Tibial nerve (tissue), 4 donors: ENCODE data around the gene PTPRE. TPM values are rescaled to one million over a fixed set of nuclear protein-coding genes. Genes with fewer than 3 reads are reported as not detected.

ENCODE experiments used
- DNase-seq, 2 donors: peaks; one replicate each; pipeline ENCODE4 v3.0.0-alpha.2; 2019; ENCODE audit warnings: low spot score in 2 of 2
- H3K27ac ChIP-seq, 4 donors: fragments of 200-600 bp; sonication (generic) in 3 of 4; one replicate each; pipeline ENCODE4 v1.5.1; 2017 to 2019; ENCODE audit warnings: mild to moderate bottlenecking in 1 of 4
- H3K27me3 ChIP-seq, 2 donors: fragments of 200-600 bp; sonication (generic) in 1 of 2; one replicate each; pipeline versions ENCODE4 v1.5.1 to v1.6.0; 2017 to 2019
- H3K36me3 ChIP-seq, 3 donors: fragments of 200-600 bp; sonication (generic); one replicate each; pipeline ENCODE4 v1.5.1; 2018 to 2019
- H3K4me1 ChIP-seq, 4 donors: fragments of 200-600 bp; sonication (generic) in 3 of 4; one replicate each; pipeline ENCODE4 v1.5.1; 2017 to 2019
- H3K4me3 ChIP-seq, 4 donors: fragments of 200-600 bp; sonication (generic) in 3 of 4; one replicate each; pipeline ENCODE4 v1.5.1; 2017 to 2019; ENCODE audit warnings: mild to moderate bottlenecking in 1 of 4, moderate library complexity in 1 of 4
- H3K9me3 ChIP-seq, 4 donors: fragments of 200-600 bp; sonication (generic) in 3 of 4; one replicate each; pipeline ENCODE4 v1.5.1; 2017 to 2019
- EP300 ChIP-seq, 2 donors: sonication (generic); formaldehyde crosslinking; IDR thresholded peaks; one replicate each; pipeline ENCODE4 v1.6.1; 2017; ENCODE audit warnings: antibody characterized with exemption in 2 of 2, mild to moderate bottlenecking in 1 of 2
- POLR2A ChIP-seq, 2 donors: fragments of 450-650 bp; IDR thresholded peaks; one replicate each; pipeline ENCODE4 v1.6.1; 2017; ENCODE audit warnings: antibody characterized with exemption in 2 of 2, mild to moderate bottlenecking in 2 of 2, moderate library complexity in 2 of 2
- WGBS, 2 donors: methylation state at CpG; one replicate each; pipeline ENCODE4 v1.1.5; 2018; 5-methylcytosine and 5-hydroxymethylcytosine counted together
- total RNA-seq, 4 donors: library from RNA; depleted of rRNA; stranded (reverse); fragments of >200 nt; gene quantifications; one replicate each; pipeline ENCODE4 v1.1.0, GENCODE V29; 2016
- TF ChIP-seq, protein P1 (sequence below), 5 experiments: fragments of 200-600 bp in 3 of 5; fragments of 450-650 bp in 2 of 5; sonication (generic) in 3 of 5; IDR thresholded peaks; one replicate each; pipeline ENCODE4 v1.5.1; 2016 to 2019; ENCODE audit warnings: antibody characterized with exemption in 5 of 5, mild to moderate bottlenecking in 3 of 5, moderate library complexity in 2 of 5

PTPRE gene
- total RNA-seq, 4 donors from 2014 or later: 19.0 to 38.1 (median 25.8) TPM

DNA sequence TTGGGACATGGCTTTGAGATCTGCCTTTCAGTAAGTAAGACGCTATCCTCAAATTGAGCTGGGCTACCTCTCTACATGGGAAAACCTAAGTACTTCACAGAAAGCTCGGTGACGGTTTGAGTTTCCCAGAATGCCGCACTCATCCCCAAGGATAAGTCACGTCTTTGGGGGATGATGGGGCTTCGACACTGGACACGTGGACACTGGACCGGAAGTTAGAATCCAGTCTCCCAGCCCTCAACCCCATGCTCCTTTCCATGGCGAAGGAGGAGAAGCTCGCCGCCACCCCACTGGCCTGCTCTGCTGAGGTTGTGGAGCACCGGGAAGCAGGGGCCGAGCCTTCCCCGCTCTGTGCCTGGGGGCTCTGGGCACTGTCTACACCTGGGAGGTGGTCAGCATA lies 27.5 kb downstream of the PTPRE start:
- DNase-seq: no peak
- 97 to 98% methylated on average over 13 to 14 of the region's 14 CpGs for WGBS, 2 donors

GRCh38 chr10:127935071-127935561 lies 28.2 kb downstream of the PTPRE start:
- H3K27ac ChIP-seq: peak overlapping the region in 2 of 4 donors; percentile 1 to 47
- TF ChIP-seq POLR2A (IDR thresholded peaks at IDR 0.05) (no peak), EP300 (IDR thresholded peaks at IDR 0.05) (no peak)
- TF ChIP-seq, protein P1, sequence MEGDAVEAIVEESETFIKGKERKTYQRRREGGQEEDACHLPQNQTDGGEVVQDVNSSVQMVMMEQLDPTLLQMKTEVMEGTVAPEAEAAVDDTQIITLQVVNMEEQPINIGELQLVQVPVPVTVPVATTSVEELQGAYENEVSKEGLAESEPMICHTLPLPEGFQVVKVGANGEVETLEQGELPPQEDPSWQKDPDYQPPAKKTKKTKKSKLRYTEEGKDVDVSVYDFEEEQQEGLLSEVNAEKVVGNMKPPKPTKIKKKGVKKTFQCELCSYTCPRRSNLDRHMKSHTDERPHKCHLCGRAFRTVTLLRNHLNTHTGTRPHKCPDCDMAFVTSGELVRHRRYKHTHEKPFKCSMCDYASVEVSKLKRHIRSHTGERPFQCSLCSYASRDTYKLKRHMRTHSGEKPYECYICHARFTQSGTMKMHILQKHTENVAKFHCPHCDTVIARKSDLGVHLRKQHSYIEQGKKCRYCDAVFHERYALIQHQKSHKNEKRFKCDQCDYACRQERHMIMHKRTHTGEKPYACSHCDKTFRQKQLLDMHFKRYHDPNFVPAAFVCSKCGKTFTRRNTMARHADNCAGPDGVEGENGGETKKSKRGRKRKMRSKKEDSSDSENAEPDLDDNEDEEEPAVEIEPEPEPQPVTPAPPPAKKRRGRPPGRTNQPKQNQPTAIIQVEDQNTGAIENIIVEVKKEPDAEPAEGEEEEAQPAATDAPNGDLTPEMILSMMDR (IDR thresholded peaks at IDR 0.05): no peak
- H3K4me1 ChIP-seq: peaks cover 0 to 27% (median 0%) of the 10 kb centered on the region in 4 donors
- no peak overlapping the region for H3K4me3 ChIP-seq
- H3K27me3 ChIP-seq: no peaks in the 10 kb centered on the region
- WGBS, 2 donors: 52 to 75% methylated on average over 16 of the region's 16 CpGs
- peaks cover 0 to 10% (median 0%) of the 10 kb centered on the region in 3 donors for H3K36me3 ChIP-seq
- no peak for DNase-seq
- H3K9me3 ChIP-seq: peaks cover 0 to 6% (median 0%) of the 10 kb centered on the region in 4 donors

More for the DNA sequence above, 27.5 kb downstream of the PTPRE start:
- TF ChIP-seq EP300 (IDR thresholded peaks at IDR 0.05): no peak
- TF ChIP-seq, protein P1 (IDR thresholded peaks at IDR 0.05): no peak
- Histone ChIP-seq H3K9me3 (peaks cover 0 to 6% (median 0%) of the 10 kb centered on the region in 4 donors), H3K4me3 (no peak overlapping the region), H3K27me3 (no peaks in the 10 kb centered on the region), H3K36me3 (peaks cover 0 to 10% (median 0%) of the 10 kb centered on the region in 3 donors), H3K4me1 (peaks cover 0 to 21% (median 0%) of the 10 kb centered on the region in 4 donors), H3K27ac (peak overlapping the region in 2 of 4 donors; percentile 1 to 41)

DNA sequence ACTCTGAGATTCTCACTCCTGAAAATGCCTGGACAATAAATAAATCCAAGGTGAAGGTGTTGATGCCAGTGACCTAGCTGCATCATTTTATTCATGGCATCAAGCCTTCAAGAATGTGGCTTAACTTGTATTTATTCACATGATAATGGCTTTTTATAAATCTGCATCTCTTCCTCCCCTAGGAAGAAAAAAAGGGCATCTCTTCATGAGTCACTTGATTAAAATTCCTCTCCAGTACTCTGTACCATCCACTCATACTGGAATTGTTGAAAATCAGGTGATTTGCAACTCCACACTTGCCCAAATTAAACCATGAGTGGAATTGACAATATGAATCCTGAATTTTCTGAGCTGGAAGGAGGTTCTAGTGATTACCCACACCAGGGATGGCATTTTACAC lies 30.2 kb downstream of the PTPRE start:
- no peak for TF ChIP-seq POLR2A (IDR thresholded peaks at IDR 0.05)
- TF ChIP-seq, protein P1 (IDR thresholded peaks at IDR 0.05): no peak
- no peak for TF ChIP-seq EP300 (IDR thresholded peaks at IDR 0.05)
- Histone ChIP-seq H3K9me3 (peaks cover 0 to 6% (median 0%) of the 10 kb centered on the region in 4 donors), H3K27me3 (no peaks in the 10 kb centered on the region), H3K4me1 (peaks cover 0 to 27% (median 0%) of the 10 kb centered on the region in 4 donors), H3K4me3 (no peak overlapping the region), H3K27ac (no peak overlapping the region), H3K36me3 (peaks cover 0 to 10% (median 0%) of the 10 kb centered on the region in 3 donors)
- DNase-seq: no peak

DNA sequence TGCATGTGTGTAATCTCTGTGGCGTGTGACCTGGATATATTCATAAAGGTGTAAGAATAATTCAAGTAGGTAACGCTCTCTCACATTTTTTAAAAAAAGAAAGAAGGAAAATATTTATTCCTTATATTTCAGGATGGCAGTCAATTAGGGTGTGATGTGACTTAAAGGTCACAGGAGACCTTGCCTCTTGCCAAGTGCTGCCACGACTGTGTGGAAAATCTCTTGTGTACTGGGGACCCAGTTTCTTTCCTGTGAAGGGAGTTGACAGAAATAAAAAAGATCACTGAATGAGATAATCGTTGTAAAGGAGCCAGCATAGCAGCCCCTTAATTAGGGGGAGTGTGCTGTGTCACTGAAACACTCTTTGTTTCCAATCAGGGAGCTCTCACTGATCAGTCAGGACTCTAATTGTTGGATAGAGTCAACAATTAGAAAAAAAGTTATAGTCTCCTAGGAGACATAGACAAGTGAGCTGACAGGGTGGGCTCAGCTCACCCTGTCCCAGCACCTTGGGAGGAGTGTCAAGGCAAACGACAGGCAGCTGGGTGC lies 31.1 kb downstream of the PTPRE start:
- H3K36me3 ChIP-seq: peaks cover 0 to 3% (median 0%) of the 10 kb centered on the region in 3 donors
- H3K27me3 ChIP-seq: no peaks in the 10 kb centered on the region
- H3K4me1 ChIP-seq: peaks cover 0 to 27% (median 0%) of the 10 kb centered on the region in 4 donors
- no peak overlapping the region for H3K4me3 ChIP-seq
- H3K9me3 ChIP-seq: no peaks in the 10 kb centered on the region
- DNase-seq: no peak
- TF ChIP-seq EP300 (IDR thresholded peaks at IDR 0.05): no peak
- TF ChIP-seq POLR2A (IDR thresholded peaks at IDR 0.05): no peak
- TF ChIP-seq, protein P1 (IDR thresholded peaks at IDR 0.05): no peak
- WGBS, 2 donors: 45 to 47% methylated on average over 5 of the region's 5 CpGs
- H3K27ac ChIP-seq: peak overlapping the region in 2 of 4 donors; percentile 33 to 57

GRCh38 chr10:127939786-127940330 lies 33.0 kb downstream of the PTPRE start:
- no peak for DNase-seq
- WGBS, 2 donors: 78 to 95% methylated on average over 4 of the region's 4 CpGs

More at GRCh38 chr10:127939786-127940330, 33.0 kb downstream of the PTPRE start:
- TF ChIP-seq POLR2A (IDR thresholded peaks at IDR 0.05) (no peak), EP300 (IDR thresholded peaks at IDR 0.05) (no peak)
- TF ChIP-seq, protein P1 (IDR thresholded peaks at IDR 0.05): no peak
- no peak overlapping the region for H3K27ac ChIP-seq
- no peaks in the 10 kb centered on the region for H3K9me3 ChIP-seq
- H3K27me3 ChIP-seq: no peaks in the 10 kb centered on the region
- H3K4me1 ChIP-seq: peaks cover 0 to 35% (median 0%) of the 10 kb centered on the region in 4 donors
- no peaks in the 10 kb centered on the region for H3K36me3 ChIP-seq
- no peak overlapping the region for H3K4me3 ChIP-seq
